IgD-negative memory B cell (primary cell): ENCODE measurements around the gene EGFR. TPM values are rescaled to one million over a fixed set of nuclear protein-coding genes. Genes with fewer than 3 reads are reported as not detected.
A peak's percentile ranks its signal among the peaks of the same experiment; 100 is the strongest.

Source experiments
- H3K27ac Mint-ChIP-seq, 3 donors: one replicate each; pipeline ENCODE4 v1.8.0; 2020 to 2022; ENCODE audit warnings: mild to moderate bottlenecking in 3 of 3, mixed read lengths in 3 of 3, moderate library complexity in 1 of 3
- H3K27me3 Mint-ChIP-seq: one replicate; pipeline ENCODE4 v1.8.0; 2021; ENCODE audit warnings: mixed read lengths
- H3K36me3 Mint-ChIP-seq: one replicate; pipeline ENCODE4 v1.8.0; 2020; ENCODE audit warnings: mild to moderate bottlenecking, mixed read lengths
- H3K4me1 Mint-ChIP-seq, 3 donors: one replicate each; pipeline ENCODE4 v1.8.0; 2020 to 2022; ENCODE audit warnings: mixed read lengths in 3 of 3, mild to moderate bottlenecking in 1 of 3
- H3K4me3 Mint-ChIP-seq, 4 donors: one replicate each; pipeline ENCODE4 v1.8.0; 2020 to 2022; ENCODE audit warnings: mild to moderate bottlenecking in 4 of 4, mixed read lengths in 4 of 4, moderate library complexity in 3 of 4
- H3K9me3 Mint-ChIP-seq, 3 donors: one replicate each; pipeline ENCODE4 v1.8.0; 2020 to 2021; ENCODE audit warnings: mixed read lengths in 3 of 3, mild to moderate bottlenecking in 1 of 3
- polyA plus RNA-seq: library from polyadenylated mRNA; unstranded; fragments of 300-500 nt; fragmentation: Illumina TruSeq; gene quantifications from one replicate; pipeline ENCODE4 v1.2.3, GENCODE V29; 2021

The EGFR gene
- polyA plus RNA-seq, 1 donor from 2014 or later = not detected

GRCh38 chr7:55251911-55252310 lies 233.1 kb downstream of the EGFR start:
- peaks cover 34% of the 10 kb centered on the region for H3K27me3 Mint-ChIP-seq
- peaks cover 0 to 6% (median 2%) of the 10 kb centered on the region in 3 donors for H3K4me1 Mint-ChIP-seq
- no peaks in the 10 kb centered on the region for H3K36me3 Mint-ChIP-seq
- H3K9me3 Mint-ChIP-seq = no peaks in the 10 kb centered on the region
- no peak overlapping the region for H3K4me3 Mint-ChIP-seq
- no peak overlapping the region for H3K27ac Mint-ChIP-seq

GRCh38 chr7:55252386-55252785 lies 233.6 kb downstream of the EGFR start:
- H3K4me1 Mint-ChIP-seq = peaks cover 0 to 6% (median 2%) of the 10 kb centered on the region in 3 donors
- H3K27ac Mint-ChIP-seq = no peak overlapping the region
- H3K27me3 Mint-ChIP-seq = peaks cover 34% of the 10 kb centered on the region
- H3K36me3 Mint-ChIP-seq = no peaks in the 10 kb centered on the region
- no peak overlapping the region for H3K4me3 Mint-ChIP-seq
- H3K9me3 Mint-ChIP-seq = no peaks in the 10 kb centered on the region

GRCh38 chr7:55253188-55253587 lies 234.4 kb downstream of the EGFR start:
- Mint-ChIP-seq H3K27ac (no peak overlapping the region), H3K27me3 (peaks cover 34% of the 10 kb centered on the region)

GRCh38 chr7:55254242-55254595 lies 235.4 kb downstream of the EGFR start:
- H3K4me3 Mint-ChIP-seq = peak overlapping the region in 3 of 4 donors; percentile 38 to 68 (median 45)
- H3K36me3 Mint-ChIP-seq = no peaks in the 10 kb centered on the region
- H3K4me1 Mint-ChIP-seq = peaks cover 0 to 6% (median 2%) of the 10 kb centered on the region in 3 donors
- no peaks in the 10 kb centered on the region for H3K9me3 Mint-ChIP-seq
- H3K27ac Mint-ChIP-seq = no peak overlapping the region
- peaks cover 36% of the 10 kb centered on the region for H3K27me3 Mint-ChIP-seq

More at GRCh38 chr7:55253188-55253587, 234.4 kb downstream of the EGFR start:
- H3K4me3 Mint-ChIP-seq = peak overlapping the region in 1 of 4 donors; percentile 67
- peaks cover 0 to 6% (median 2%) of the 10 kb centered on the region in 3 donors for H3K4me1 Mint-ChIP-seq
- H3K9me3 Mint-ChIP-seq = no peaks in the 10 kb centered on the region
- H3K36me3 Mint-ChIP-seq = no peaks in the 10 kb centered on the region

- Mint-ChIP-seq H3K27ac (peak overlapping the region in 2 of 3 donors; percentile 24 to 77), H3K36me3 (no peaks in the 10 kb centered on the region), H3K4me1 (peaks cover 0 to 6% (median 2%) of the 10 kb centered on the region in 3 donors), H3K4me3 (peak overlapping the region; percentile 77 to 96 (median 86)), H3K27me3 (peaks cover 38% of the 10 kb centered on the region), H3K9me3 (no peaks in the 10 kb centered on the region)
These were observed 236.0 kb downstream of the EGFR start for GRCh38 chr7:55254596-55255495.

GRCh38 chr7:55255496-55256445 lies 237.0 kb downstream of the EGFR start:
- peaks cover 0 to 6% (median 2%) of the 10 kb centered on the region in 3 donors for H3K4me1 Mint-ChIP-seq
- peak overlapping the region; percentile 77 to 96 (median 86) for H3K4me3 Mint-ChIP-seq
- no peaks in the 10 kb centered on the region for H3K36me3 Mint-ChIP-seq
- H3K9me3 Mint-ChIP-seq = no peaks in the 10 kb centered on the region
- H3K27me3 Mint-ChIP-seq = peaks cover 38% of the 10 kb centered on the region
- H3K27ac Mint-ChIP-seq = peak overlapping the region in 2 of 3 donors; percentile 24 to 77

- H3K27me3 Mint-ChIP-seq = peaks cover 28% of the 10 kb centered on the region
- no peak overlapping the region for H3K4me3 Mint-ChIP-seq
- no peaks in the 10 kb centered on the region for H3K9me3 Mint-ChIP-seq
- H3K27ac Mint-ChIP-seq = no peak overlapping the region
- peaks cover 0 to 6% (median 2%) of the 10 kb centered on the region in 3 donors for H3K4me1 Mint-ChIP-seq
- no peaks in the 10 kb centered on the region for H3K36me3 Mint-ChIP-seq
These were observed 239.8 kb downstream of the EGFR start for GRCh38 chr7:55258631-55259030.

GRCh38 chr7:55260171-55260570 lies 241.4 kb downstream of the EGFR start:
- no peak overlapping the region for H3K4me3 Mint-ChIP-seq
- no peak overlapping the region for H3K27ac Mint-ChIP-seq

GRCh38 chr7:55260676-55261385 lies 242.0 kb downstream of the EGFR start:
- no peaks in the 10 kb centered on the region for H3K36me3 Mint-ChIP-seq
- H3K27ac Mint-ChIP-seq = no peak overlapping the region
- H3K4me3 Mint-ChIP-seq = no peak overlapping the region
- no peaks in the 10 kb centered on the region for H3K9me3 Mint-ChIP-seq
- no peaks in the 10 kb centered on the region for H3K4me1 Mint-ChIP-seq
- peaks cover 15% of the 10 kb centered on the region for H3K27me3 Mint-ChIP-seq

More at GRCh38 chr7:55260171-55260570, 241.4 kb downstream of the EGFR start:
- Mint-ChIP-seq H3K9me3 (no peaks in the 10 kb centered on the region), H3K27me3 (peaks cover 18% of the 10 kb centered on the region), H3K36me3 (no peaks in the 10 kb centered on the region), H3K4me1 (peaks cover 0 to 3% (median 2%) of the 10 kb centered on the region in 3 donors)
